ENCODE measurements around the gene CHD2.
"Not testable (repeated sequence)": the region's sequence is repeated elsewhere in the genome, so short reads cannot be mapped to it uniquely, and the experiment has no call there.

The CHD2 gene

DNA sequence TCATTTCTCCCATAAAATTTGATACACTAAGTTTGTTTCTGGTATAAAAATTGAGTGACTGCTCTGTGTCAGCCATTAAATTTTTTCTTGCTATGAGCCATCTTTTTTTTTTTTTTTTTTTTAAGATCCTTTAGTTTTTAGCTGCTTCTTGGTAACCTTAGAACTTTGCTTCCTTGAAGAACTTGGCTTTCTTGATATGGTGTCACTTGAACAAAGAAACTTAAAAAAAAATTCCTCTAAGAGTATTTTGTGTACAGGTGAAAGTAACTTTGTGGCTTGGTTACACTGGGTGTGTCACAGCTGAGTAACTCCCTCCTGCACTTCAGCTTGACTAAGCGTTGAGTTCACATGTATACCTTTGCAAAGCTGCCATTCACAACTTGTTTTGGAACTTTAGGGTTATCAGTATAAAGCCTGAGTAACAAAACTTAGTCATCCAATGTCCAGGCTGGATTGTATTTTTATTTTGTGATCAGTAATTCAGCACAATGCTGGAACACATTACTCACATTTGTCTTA lies 6.5 kb downstream of the CHD2 start:
- DNase-seq (ENCODE audit: low read depth): peak; percentile 30

- no peak for DNase-seq (ENCODE audit: low read depth)
These were observed 7.1 kb downstream of the CHD2 start for GRCh38 chr15:92907229-92907628.

DNA sequence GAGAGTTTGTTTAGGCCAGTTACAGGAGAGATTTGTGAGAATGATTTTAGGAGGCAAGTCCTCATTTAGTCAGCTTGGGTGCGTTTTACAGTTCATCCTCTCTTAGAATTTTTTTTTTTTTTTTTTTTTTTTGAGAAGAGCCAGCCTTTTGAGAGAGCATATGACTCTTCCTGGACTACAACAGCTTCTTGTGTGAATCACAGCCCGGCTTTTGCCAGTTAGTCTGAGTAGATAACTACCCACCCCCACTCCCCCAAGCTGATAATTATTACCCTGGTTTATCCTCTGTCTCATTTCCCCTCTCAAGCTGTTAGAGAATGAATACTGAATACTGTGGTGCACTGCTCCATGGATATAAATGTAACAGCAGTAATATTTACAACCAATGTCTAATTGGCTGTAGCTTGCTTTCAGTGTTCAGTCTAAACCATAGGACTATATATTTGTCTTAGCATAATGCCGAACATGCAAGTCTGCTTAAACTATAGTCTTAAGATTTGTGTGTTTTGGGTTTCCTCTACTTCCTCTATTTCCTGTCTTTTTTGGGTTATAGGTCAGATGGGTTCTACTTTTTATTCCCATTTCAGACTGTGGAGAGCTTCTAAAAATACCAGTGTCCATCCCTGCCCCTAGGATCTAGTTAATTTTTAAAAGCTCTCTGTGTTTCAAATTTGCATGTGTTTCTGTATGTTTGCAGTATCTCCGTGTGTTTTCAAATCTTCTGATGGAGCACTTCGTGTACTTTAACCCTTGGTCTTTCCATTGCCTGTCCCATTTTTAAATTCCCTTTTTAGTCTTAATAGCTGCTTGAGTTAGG lies 8.0 kb downstream of the CHD2 start:
- no peak for DNase-seq (ENCODE audit: low read depth)

- DNase-seq (ENCODE audit: low read depth): no peak
These were observed 8.6 kb downstream of the CHD2 start for GRCh38 chr15:92908713-92909057.

- no peak for DNase-seq (ENCODE audit: low read depth)
These were observed 9.1 kb downstream of the CHD2 start for GRCh38 chr15:92909136-92909781.

GRCh38 chr15:92910451-92910850 lies 10.3 kb downstream of the CHD2 start:
- no peak for DNase-seq (ENCODE audit: low read depth)

GRCh38 chr15:92914103-92914499 lies 14.0 kb downstream of the CHD2 start:
- no peak for DNase-seq (ENCODE audit: low read depth)

- DNase-seq (ENCODE audit: low read depth): no peak
These were observed 14.7 kb downstream of the CHD2 start for GRCh38 chr15:92914768-92915221.

- DNase-seq (ENCODE audit: low read depth): no peak
These were observed 15.8 kb downstream of the CHD2 start for GRCh38 chr15:92915766-92916435.

DNA sequence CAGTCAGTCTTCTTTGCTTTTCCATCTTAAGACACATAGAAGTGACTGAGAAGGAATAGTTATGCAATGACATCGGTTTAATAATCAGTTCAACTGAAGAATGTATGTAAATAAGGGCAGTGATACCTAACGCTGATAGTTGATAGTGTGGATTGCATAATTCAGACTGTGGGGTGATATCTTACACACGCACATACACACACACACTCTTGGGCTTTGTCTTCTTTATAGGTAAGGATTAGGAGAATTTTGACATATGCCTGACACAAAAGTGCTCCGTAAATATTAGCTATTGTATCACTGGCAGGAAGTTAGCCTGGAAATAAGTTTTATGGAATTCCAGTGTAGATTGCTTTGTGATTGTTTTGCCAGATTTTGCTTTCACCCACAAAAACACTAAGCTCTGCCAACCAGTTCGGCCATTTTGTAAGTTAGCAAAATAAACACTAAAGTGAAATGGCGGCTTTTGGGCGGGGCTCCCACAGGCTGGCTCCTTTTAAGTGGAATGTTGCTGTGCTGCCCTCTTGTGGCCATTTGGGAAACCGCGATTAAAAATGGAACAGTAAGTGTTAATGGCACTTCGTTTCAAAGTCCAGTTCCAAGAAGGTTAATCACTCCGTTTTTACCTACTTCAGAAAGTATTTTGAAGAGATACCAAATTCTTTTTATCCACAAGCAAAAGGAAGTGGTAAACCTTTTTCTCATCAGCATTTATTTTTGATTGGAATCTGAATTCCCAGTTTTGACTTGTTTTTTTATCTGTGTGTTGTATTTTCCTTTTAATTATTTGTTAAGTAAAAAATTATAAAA lies 17.7 kb downstream of the CHD2 start:
- peak; percentile 81 for DNase-seq (ENCODE audit: low read depth)

DNA sequence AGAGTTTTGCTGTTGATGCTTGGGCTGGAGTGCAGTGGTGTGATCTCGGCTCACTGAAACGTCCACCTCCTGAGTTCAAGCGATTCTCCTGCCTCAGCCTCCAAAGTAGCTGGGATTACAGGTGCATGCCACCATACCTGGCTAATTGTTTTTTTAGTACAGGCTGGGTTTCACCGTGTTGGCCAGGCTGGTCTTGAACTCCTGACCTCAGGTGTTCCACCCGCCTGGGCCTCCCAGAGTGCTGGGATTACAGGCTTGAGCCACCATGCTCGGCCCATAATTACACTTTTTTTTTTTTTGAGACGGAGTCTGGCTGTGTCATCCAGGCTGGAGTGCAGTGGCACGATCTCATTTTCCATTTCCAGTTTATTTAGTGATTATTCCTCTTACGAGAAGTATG lies 18.8 kb downstream of the CHD2 start:
- not testable (repeated sequence) for DNase-seq (ENCODE audit: low read depth)

DNA sequence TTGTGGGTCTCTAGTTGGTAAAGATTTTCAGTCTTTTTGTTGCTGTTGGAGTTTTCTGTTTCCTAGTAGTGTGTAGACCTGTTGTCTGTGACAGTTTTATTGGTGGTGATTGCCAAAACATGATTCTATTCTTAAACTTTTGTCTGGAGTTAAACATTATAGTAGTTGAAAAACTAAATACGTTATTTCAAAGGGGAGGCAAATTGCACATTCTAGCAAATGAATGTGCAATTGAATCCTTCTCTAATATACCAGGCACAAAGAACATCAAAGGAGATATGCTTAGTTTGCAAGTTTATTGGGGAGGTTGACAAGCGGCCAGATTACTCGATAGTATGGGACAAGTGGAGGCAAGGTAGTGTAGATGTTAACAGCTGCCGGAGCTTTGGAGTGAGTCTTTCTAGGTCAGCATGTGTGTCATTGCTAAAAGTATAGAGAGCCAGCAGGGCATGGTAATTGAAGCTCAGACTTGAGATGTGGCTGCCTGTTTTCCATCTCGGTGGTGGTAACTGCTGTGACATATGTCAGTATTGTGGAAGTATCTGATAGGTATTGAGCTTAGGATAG lies 20.6 kb downstream of the CHD2 start:
- DNase-seq (ENCODE audit: low read depth): no peak

- no peak for DNase-seq (ENCODE audit: low read depth)
These were observed 21.3 kb downstream of the CHD2 start for GRCh38 chr15:92921215-92922131.

DNA sequence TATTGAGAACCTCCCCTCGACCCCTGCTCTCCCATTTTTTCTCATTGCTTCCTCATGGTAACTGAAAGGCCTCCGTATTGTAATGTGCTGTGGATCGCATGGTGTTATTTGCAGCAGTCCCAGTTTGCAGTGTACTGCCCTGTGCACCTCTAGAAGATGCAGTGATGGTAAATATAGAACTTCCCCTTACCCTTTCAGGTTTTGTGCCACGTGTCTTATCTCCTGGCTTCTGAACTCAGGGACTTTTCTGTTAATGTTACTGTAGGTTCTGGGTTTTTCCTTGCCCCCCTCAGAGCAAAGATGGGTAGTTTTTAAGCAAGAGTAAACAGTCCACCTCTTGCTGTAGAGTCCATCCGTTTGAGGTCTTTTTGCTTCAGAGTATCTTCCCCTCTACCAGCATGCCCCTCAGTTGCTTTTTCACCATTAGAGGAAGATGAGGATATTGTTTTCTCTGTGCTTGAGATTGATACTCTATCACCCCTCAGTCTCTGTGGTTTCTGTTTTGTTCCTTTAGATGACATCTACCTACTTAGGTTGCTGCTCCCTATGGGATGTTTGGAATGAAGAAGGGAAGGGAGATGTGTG lies 22.4 kb downstream of the CHD2 start:
- DNase-seq (ENCODE audit: low read depth): no peak

DNA sequence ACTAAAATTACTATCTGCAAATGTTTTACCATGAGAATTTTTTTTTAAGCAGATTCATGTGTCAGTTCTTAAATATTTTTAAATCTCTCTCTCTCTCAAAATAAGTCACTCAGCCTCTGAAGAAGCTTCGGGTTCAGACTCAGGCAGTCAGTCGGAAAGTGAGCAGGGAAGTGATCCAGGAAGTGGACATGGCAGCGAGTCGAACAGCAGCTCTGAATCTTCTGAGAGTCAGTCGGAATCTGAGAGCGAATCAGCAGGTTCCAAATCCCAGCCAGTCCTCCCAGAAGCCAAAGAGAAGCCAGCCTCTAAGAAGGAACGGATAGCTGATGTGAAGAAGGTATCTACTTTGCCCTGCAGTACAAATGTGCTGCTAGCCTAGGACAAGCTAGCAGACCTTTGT lies 24.1 kb downstream of the CHD2 start:
- DNase-seq (ENCODE audit: low read depth): no peak

DNA sequence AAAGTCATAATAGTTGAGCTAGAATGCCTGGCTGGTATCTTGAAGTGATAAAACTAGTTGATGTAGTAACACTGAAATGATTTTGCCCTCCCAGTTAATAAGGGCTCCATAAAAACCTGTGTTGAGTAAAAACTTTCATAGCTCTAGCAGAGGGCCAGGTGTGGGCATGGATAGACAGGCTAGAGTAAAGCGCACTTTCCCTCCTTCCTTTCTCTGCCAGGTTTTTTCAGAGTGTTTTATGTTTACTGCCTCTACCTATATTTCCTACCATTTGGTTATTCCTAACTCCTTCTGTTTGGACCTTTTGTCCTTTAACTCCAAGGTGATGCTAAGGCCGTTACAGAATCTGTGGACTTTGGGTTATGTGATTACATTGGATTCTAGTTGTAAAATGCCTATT lies 25.3 kb downstream of the CHD2 start:
- no peak for DNase-seq (ENCODE audit: low read depth)

- DNase-seq (ENCODE audit: low read depth): no peak
These were observed 28.2 kb downstream of the CHD2 start for GRCh38 chr15:92928225-92928750.

GRCh38 chr15:92929002-92929401 lies 28.9 kb downstream of the CHD2 start:
- DNase-seq (ENCODE audit: low read depth): no peak

DNA sequence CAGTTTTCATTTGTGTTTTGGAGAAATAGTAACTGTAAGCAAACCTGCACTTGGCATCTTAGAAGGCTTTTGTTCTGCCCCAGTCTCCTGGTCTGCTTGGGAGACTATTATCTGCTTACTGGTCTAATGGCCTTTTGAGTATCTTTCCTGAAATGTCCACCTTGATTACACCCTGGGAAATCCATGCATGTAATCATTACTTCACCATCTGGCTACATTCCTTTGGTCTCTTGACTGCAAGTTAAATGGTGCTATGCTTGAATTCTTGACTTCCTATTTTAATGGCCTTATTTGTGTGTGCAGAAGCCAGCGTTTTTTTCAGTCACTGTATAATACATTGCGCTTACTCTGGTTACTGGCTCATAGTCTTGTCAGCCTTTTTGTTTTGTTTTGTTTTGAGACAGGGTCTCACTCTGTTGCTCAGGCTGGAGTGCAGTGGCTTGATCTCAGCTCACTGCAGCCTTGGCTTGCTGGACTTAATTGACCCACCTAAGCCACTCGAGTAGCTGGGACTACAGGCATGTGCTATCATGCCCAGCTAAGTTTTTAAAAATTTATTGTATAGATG lies 30.0 kb downstream of the CHD2 start:
- DNase-seq (ENCODE audit: low read depth): no peak

- no peak for DNase-seq (ENCODE audit: low read depth)
These were observed 30.7 kb downstream of the CHD2 start for GRCh38 chr15:92930776-92931175.
